GM21526 (cell line): Measurements from ENCODE around the gene FGFBP3.
"Not testable (repeated sequence)": the region's sequence is repeated elsewhere in the genome, so short reads cannot be mapped to it uniquely, and the experiment has no call there.

Experiments used
- ATAC-seq: cut with Tn5 transposase; IDR thresholded peaks from one replicate; pipeline ENCODE4 v1.9.1; 2021; ENCODE audit warnings: moderate library complexity; ENCODE audit not compliant: unreplicated experiment, low FRiP score

The FGFBP3 gene

DNA sequence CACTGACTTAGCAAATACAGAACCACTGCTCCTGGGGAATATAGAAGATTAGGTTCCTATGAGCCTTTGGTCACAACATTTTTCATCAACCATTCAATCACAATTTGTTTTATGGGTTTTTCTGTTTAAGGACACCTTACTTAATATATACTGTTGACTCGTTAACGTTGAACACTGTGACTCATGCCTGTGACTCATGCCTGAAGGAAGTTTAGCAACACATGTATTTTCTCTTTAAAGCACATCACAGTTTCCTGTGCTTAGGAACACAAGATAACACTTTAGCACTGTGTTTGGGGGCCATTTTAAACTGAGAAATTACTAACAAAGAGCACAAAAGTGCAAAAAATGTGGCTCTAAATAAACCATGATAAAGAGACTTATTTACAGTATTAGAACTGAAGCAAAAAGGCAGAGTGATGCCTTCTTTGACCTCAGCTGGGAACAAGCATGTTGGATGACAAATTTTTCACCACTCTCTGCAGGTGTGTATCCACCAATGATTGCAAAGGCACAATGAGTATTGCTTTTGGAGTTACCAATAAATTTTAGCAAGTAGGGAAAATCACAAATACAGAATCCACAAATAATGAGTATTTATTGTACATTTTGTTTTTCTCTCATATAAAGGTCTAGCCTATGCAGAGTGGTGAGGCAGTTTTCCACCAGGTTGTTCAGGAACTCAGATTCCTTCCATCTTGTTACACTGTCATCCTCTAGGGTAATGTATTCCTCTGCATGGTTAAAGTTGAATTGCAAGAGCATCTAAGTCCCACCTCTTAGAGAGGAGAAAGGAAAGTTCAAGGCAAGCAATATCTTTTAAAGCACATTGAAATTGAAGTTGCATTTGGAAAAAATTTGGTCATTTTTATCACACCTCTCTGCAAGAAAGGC, 7.3 kb downstream of the FGFBP3 start:
- ATAC-seq = no peak

- ATAC-seq = no peak
Measured at GRCh38 chr10:91897421-91897820, 11.9 kb downstream of the FGFBP3 start.

- no peak for ATAC-seq
Measured at GRCh38 chr10:91896212-91896756, 13.0 kb downstream of the FGFBP3 start.

- not testable (repeated sequence) for ATAC-seq
Measured at GRCh38 chr10:91894261-91894685, 15.0 kb downstream of the FGFBP3 start.

DNA sequence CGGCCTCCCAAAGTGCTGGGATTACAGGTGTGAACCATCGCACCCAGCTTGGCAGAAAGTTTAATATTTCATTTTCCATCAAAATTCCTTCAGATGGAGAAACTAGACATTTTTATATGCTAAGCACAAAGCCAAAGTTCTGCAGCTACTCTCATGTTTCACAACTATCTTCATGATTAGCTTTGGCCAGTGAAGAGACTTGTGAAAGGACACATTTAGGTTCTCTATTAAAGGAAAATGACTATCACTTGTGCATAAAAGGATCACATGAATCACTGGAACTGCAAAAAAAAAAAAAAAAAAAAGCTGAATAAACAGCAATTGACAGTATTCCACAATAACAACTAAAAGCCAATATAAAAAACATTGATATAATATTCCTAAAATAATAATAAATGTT, 16.2 kb downstream of the FGFBP3 start:
- no peak for ATAC-seq

DNA sequence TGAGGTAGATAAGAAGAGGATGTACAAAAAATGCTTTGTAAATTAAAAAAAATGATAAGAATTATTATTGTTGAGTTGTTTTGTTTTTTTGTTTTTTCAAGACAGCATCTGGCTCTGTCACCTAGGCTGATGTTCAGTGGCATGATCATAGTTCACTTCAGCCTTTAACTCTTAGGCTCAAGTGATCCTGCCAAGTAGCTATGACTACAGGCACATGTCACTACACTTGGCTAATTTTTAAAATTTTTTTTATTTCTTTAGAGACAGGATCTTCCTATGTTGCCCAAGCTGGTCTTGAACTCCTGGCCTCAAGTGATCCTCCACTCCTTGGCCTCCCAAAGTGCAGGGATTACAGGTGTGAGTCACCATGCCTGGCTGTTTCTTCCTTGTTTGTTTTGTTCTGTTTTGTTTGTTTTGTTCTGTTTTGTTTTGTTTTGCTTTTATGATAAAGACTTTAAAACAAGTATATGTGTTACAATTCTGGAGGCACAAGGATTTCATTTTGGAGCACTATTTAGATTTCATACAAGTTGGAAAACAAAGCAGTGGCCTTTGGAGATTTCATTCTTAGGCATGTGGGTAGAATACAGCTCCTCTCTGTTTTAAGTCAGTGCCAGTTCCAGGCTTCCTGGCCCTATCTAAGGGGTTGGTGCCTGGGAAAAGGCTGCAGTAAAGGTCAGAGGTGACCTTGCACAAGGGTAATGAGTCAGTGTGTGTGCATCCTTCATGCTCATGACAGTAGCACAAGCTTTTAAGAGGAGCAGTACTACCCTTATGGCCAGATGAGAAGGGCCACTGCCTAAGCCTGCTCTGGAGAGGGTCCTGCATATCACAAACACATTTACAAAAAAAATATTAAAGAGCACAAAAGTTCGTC, 17.9 kb downstream of the FGFBP3 start:
- ATAC-seq = no peak

DNA sequence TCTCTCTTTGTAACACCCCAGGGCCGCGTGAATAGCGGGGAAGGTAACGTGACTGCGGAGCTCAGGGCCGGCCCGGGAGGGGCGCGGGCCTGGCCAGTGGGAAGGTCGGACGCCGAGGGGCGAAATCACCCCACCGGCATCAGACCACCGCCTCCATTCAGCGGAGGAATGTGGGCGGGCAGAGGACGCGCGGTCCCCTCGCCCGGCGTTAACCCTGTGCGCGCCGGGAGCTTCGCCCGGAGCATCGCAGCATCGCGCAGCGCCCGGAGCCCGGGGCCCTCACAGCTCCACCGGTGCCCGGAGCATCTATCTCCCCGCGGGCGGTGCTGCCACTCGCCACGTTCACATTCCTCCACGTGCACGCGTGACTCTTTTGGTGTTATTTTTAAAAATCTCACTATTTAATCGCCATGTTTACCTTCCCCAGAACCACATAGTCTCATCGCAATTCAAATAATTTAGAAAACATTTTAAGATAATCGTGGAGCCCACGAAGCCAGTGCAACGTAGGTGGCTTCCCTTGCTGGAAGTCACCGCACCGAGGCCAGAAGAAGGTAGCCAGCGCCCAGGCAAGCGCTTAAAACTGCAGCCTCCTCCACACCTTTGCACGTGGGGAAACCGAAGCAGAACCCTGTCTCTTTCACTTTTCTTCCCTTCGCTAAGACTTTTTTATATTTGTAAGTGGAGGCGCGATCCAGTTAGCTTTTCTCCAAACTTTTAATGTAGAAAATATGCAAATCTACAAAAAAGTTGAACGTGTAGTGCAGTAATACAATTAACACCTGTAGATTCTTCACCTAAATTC, 21.8 kb downstream of the FGFBP3 start:
- ATAC-seq = no peak

DNA sequence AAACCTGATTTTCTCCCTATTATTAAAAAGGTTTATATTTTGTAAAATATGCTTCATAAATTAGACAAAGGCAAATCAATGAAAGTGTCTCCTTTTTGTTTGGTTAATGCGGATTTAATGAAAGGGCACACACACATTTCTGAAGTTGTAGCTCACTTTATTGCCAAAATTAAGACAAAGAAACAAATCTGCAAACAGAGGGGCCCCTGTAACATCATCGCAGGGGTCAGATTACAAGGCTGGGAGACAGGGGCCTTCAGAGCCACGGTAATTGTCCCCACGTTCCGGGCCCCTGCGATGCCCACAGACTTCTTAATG, 22.4 kb downstream of the FGFBP3 start:
- no peak for ATAC-seq

GRCh38 chr10:91885362-91886079, 23.8 kb downstream of the FGFBP3 start:
- no peak for ATAC-seq

GRCh38 chr10:91884536-91884935, 24.8 kb downstream of the FGFBP3 start:
- ATAC-seq = no peak

DNA sequence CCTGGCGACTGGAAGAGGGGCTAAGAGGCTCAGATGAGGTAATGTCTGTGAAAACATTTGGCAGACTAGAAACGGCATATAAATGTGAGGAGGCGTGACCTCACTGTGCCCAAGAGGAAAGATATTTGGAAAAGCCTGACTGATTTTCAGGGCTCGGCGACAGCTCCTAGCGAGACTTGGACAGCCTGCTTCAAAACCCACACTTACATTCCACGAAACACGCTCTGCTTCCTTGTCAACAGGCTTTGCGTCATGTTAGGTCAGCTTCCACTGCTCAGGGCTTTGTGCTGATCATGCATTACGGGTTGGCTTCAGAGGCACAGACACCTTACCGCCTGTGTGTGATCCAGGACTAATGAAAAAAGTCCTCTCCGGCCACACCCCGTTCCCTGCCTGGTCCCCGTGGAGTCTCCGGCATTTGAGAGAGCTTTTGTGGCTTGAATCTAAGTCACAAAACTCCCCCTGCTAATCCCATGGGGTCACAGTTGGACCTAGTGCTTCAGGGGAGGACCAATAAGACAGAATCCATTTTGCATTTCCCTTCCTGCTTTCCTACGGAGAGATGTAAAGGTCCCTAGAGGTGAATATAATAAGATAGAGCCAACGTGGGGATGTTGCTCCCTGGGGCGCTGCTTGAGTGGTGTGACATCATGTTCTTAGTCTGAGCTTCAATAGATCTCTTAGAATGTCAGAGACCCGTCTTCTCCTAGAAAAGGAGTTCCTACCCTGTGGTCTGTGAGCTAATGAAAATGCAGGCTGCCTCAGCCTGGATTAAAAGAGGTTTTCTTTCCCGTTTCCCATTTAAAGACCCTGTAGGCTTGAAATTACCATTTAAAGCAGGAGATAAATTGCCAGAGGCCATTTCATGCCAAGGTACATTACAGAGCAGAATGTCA, 25.5 kb downstream of the FGFBP3 start:
- no peak for ATAC-seq

- no peak for ATAC-seq
Measured at GRCh38 chr10:91880310-91880709, 29.0 kb downstream of the FGFBP3 start.

GRCh38 chr10:91879515-91880170, 29.6 kb downstream of the FGFBP3 start:
- ATAC-seq = no peak

- no peak for ATAC-seq
Measured at GRCh38 chr10:91875779-91876178, 33.5 kb downstream of the FGFBP3 start.

- no peak for ATAC-seq
Measured at GRCh38 chr10:91875156-91875555, 34.1 kb downstream of the FGFBP3 start.

GRCh38 chr10:91865562-91866081, 43.7 kb downstream of the FGFBP3 start:
- ATAC-seq = no peak

- ATAC-seq = no peak
Measured at GRCh38 chr10:91864744-91865143, 44.5 kb downstream of the FGFBP3 start.

DNA sequence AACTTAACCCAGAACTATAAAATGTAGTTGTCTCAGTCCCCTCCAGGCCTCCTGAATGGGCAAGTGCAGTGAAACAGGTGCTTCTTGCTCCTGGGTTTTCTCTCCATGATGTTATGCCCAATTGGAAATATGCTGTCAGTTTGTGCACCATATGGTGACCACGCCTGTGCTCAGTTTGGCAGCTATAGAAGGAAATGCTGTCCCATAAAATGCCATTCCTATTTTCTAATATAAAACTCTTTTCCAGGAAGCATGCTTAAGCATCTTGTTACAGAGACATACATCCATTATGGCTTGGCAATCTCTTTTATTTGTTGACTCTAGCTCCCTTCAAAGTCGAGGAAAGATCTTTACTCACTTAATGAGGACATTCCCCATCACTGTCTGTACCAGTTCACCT, 45.2 kb downstream of the FGFBP3 start:
- no peak for ATAC-seq
